HL-60 (cell line): ENCODE data around the gene GNL3.

Experiments used
- CTCF ChIP-seq: IDR thresholded peaks from one replicate; pipeline ENCODE4 v1.5.1; 2011; ENCODE audit warnings: low read length, control low read depth, inconsistent platforms; ENCODE audit not compliant: insufficient read depth
- POLR2AphosphoS5 ChIP-seq: IDR thresholded peaks from 2 replicates; pipeline ENCODE4 v1.6.1; 2012; ENCODE audit warnings: low read depth
- REST ChIP-seq: IDR thresholded peaks from 2 replicates; pipeline ENCODE4 v1.6.1; 2012; ENCODE audit warnings: low read depth; ENCODE audit not compliant: insufficient replicate concordance

- no peak for TF ChIP-seq CTCF
- no peak for TF ChIP-seq POLR2AphosphoS5
- TF ChIP-seq REST: no peak
Measured at GRCh38 chr3:52688266-52688665, 2.4 kb downstream of the GNL3 start.
